ENCODE results near the gene SCAMP1. TPM values are rescaled to one million over a fixed set of nuclear protein-coding genes. Genes with fewer than 3 reads are reported as not detected.

SCAMP1 gene
- total and polyA plus RNA-seq, 2 of the 8 experiments (the other 6 are each of a cell fraction or from before 2014, with no cell fraction given), result 18.6 to 55.9 TPM

GRCh38 chr5:78447775-78448424 lies 87.5 kb downstream of the SCAMP1 start:
- H3K23ac ChIP-seq (ENCODE audit: insufficient read length), result no peak overlapping the region
- H2BK120ac ChIP-seq (replicated peaks; ENCODE audit: low read depth, low read length), result no peak overlapping the region
- H2AFZ ChIP-seq (ENCODE audit: low read length), result no peak overlapping the region
- H3K9me3 ChIP-seq (ENCODE audit: insufficient read depth in 2 of 2, low read depth in 1 of 2, low read length in 1 of 2), result 0 out of 4 replicates have a peak, but pooled peaks cover 0 to 4% of the 10 kb centered on the region in 2 experiments
- H4K20me1 ChIP-seq (replicated peaks in 1 of 2; ENCODE audit: control insufficient read depth in 1 of 2, insufficient read depth in 2 of 2, low read length in 2 of 2), result no peaks in the 10 kb centered on the region
- H3K27ac ChIP-seq (ENCODE audit: low read depth, low read length), result no peak overlapping the region
- no peak overlapping the region for H3K4me2 ChIP-seq (ENCODE audit: insufficient read depth in 1 of 2, low read depth in 2 of 2, low read length in 2 of 2)
- no peak overlapping the region for H3K14ac ChIP-seq (ENCODE audit: insufficient read length)
- H4K5ac ChIP-seq (ENCODE audit: insufficient read length, low read depth, low read length), result no peak overlapping the region
- no peak overlapping the region for H2AK5ac ChIP-seq (ENCODE audit: low read depth, low read length)
- FAIRE-seq, result no peak
- H3K9ac ChIP-seq (replicated peaks in 1 of 4; ENCODE audit: extremely low read depth in 1 of 4, low read depth in 3 of 4, low read length in 3 of 4), result no peak overlapping the region
- H4K8ac ChIP-seq (ENCODE audit: extremely low read depth, insufficient read depth, low read length), result no peak overlapping the region
- no peak overlapping the region for H3K4me3 ChIP-seq (ENCODE audit: extremely low read depth in 1 of 4, insufficient read depth in 2 of 4, low read depth in 3 of 4, low read length in 4 of 4)
- no peak overlapping the region for H2BK12ac ChIP-seq (ENCODE audit: low read depth, low read length)
- H3K79me1 ChIP-seq (ENCODE audit: low read depth, low read length), result no peaks in the 10 kb centered on the region
- no peaks in the 10 kb centered on the region for H3K4me1 ChIP-seq (replicated peaks in 1 of 4; ENCODE audit: control insufficient read depth in 3 of 4, insufficient read depth in 4 of 4, low read length in 3 of 4)
- ChIA-PET POLR2A (ENCODE audit: partially characterized antibody) (no interaction called here), CTCF (ENCODE audit: partially characterized antibody) (interaction anchor here (0.7 kb wide), 1 partner anchor 307 kb away, joined by 3 read pairs; no protein-coding TSS in a partner anchor)
- WGBS, 2 experiments (ENCODE audit: extremely low coverage in 1 of 2, insufficient coverage in 1 of 2, insufficient read length in 1 of 2, insufficient replicate concordance in 2 of 2, low coverage in 1 of 2, low lambda C conversion rate in 2 of 2, missing lambda C conversion rate in 1 of 2), result 48% methylated on average over 2 of the region's 3 CpGs; no CpG with 5 or more reads in 1 of the 2 experiments
- H3K4ac ChIP-seq (replicated peaks; ENCODE audit: insufficient read length, low read depth, low read length), result no peak overlapping the region
- H2BK15ac ChIP-seq (ENCODE audit: low read length), result no peak overlapping the region
- H3K79me2 ChIP-seq (ENCODE audit: control insufficient read depth in 1 of 2, insufficient read depth in 2 of 2, low read length in 2 of 2), result no peaks in the 10 kb centered on the region
- H3K23me2 ChIP-seq (ENCODE audit: low read depth, low read length), result no peaks in the 10 kb centered on the region; the same call in 1 of the 2 replicates
- no peak overlapping the region for H2BK20ac ChIP-seq (ENCODE audit: low read length)
- DNase-seq (ENCODE audit: low read depth in 1 of 2, low spot score in 2 of 2), result no peak
- no peaks in the 10 kb centered on the region for H3K27me3 ChIP-seq (replicated peaks in 1 of 4; ENCODE audit: control insufficient read depth in 3 of 4, extremely low read depth in 1 of 4, insufficient read depth in 3 of 4, low read length in 3 of 4)
- no peak overlapping the region for H4K91ac ChIP-seq (replicated peaks; ENCODE audit: insufficient read length, low read length)
- H2BK5ac ChIP-seq (ENCODE audit: low read depth, low read length), result no peak overlapping the region
- H3K18ac ChIP-seq (ENCODE audit: extremely low read depth, low read length), result no peak overlapping the region
- peaks cover 0 to 5% (median 2%) of the 10 kb centered on the region in 4 experiments; a peak in 2 of 8 replicates for H3K36me3 ChIP-seq (ENCODE audit: control insufficient read depth in 2 of 4, insufficient read depth in 4 of 4, low read length in 3 of 4)
- no peak overlapping the region for H3K56ac ChIP-seq (replicated peaks; ENCODE audit: insufficient read length, low read depth, low read length)
- TF ChIP-seq RNF2 (IDR thresholded peaks at IDR 0.05; ENCODE audit: borderline replicate concordance, low read depth, low read length, missing control alignments, poor library complexity, severe bottlenecking), result no peak
- TF ChIP-seq E2F6 (IDR thresholded peaks at IDR 0.05), result no peak
- TF ChIP-seq TCF12 (IDR thresholded peaks at IDR 0.05; ENCODE audit: low read depth, low read length), result no peak
- TF ChIP-seq EP300 (IDR thresholded peaks at IDR 0.05; ENCODE audit: borderline replicate concordance in 1 of 2, low read depth in 2 of 2, low read length in 2 of 2), result no peak
- no peak for TF ChIP-seq POLR2A (IDR thresholded peaks at IDR 0.05; ENCODE audit: control extremely low read depth in 1 of 2, low read depth in 2 of 2, low read length in 2 of 2)
- no peak for TF ChIP-seq GABPA (IDR thresholded peaks at IDR 0.05; ENCODE audit: borderline replicate concordance, insufficient read depth, low read length)
- no peak for TF ChIP-seq CHD1 (IDR thresholded peaks at IDR 0.05; ENCODE audit: low read depth, low read length)
- no peak for TF ChIP-seq TAF7 (optimal IDR thresholded peaks at IDR 0.05; ENCODE audit: borderline replicate concordance, low read depth, low read length)
- no peak for TF ChIP-seq SIN3A (conservative IDR thresholded peaks at IDR 0.05 in 1 of 2, IDR thresholded peaks at IDR 0.05 in 1 of 2; ENCODE audit: low read depth in 1 of 2, low read length in 2 of 2)
- no peak for TF ChIP-seq YY1 (IDR thresholded peaks at IDR 0.05; ENCODE audit: low read depth, low read length)
- no peak for TF ChIP-seq SIRT6 (IDR thresholded peaks at IDR 0.05; ENCODE audit: low read length)
- no peak for TF ChIP-seq POU5F1 (IDR thresholded peaks at IDR 0.05; ENCODE audit: low read depth, low read length)
